Small intestine (tissue), 4 donors: ENCODE results near the gene EME1. TPM values are rescaled to one million over a fixed set of nuclear protein-coding genes. Genes with fewer than 3 reads are reported as not detected.

Experiments
- polyA plus RNA-seq, 4 donors: library from polyadenylated mRNA; stranded (reverse) in 3 of 4; unstranded in 1 of 4; fragments of 200-250 nt in 3 of 4; fragments of 120-200 nt in 1 of 4; gene quantifications; one replicate each; pipeline versions ENCODE4 v1.2.1 to v1.2.3, GENCODE V29; 2013
- donor health status: healthy with polysubstance abuse.
- donor health status: Bipolar disorder and iron deficiency.
- donor health status: healthy.

The EME1 gene
- polyA plus RNA-seq, 4 donors, result 2.5 to 4.3 TPM; not detected in 2

Other genes with a start within 250 kb of the EME1 start
- gene SAMD14, start 243.1 kb upstream of the EME1 start, polyA plus RNA-seq, result 1 to 10 TPM in 2 of 4 donors, under 1 TPM in 2; 0.54 to 2.9 (median 1.4) TPM
- gene PPP1R9B, start 222.6 kb upstream of the EME1 start, polyA plus RNA-seq, result 10 to 100 TPM; 14.1 to 31.8 (median 21.6) TPM
- 1 to 10 TPM in 2 of 4 donors, under 1 TPM in 1, not detected in 1; 0.96 to 6.2 (median 5.0) TPM for gene SGCA, start 207.2 kb upstream of the EME1 start, polyA plus RNA-seq
- gene COL1A1, start 171.6 kb upstream of the EME1 start, polyA plus RNA-seq, result 100 to 1,000 TPM in 1 of 4 donors, 10 to 100 TPM in 1, 1 to 10 TPM in 2; 2.2 to 320 (median 27.2) TPM
- 10 to 100 TPM; 29.1 to 91.1 (median 46.3) TPM for gene TMEM92, start 98.8 kb upstream of the EME1 start, polyA plus RNA-seq
- 10 to 100 TPM in 1 of 4 donors, 1 to 10 TPM in 3; 3.8 to 18.2 (median 6.7) TPM for gene XYLT2, start 27.1 kb upstream of the EME1 start, polyA plus RNA-seq
- gene MRPL27, start within 50 bp of the EME1 start, polyA plus RNA-seq, result 100 to 1,000 TPM in 3 of 4 donors, 10 to 100 TPM in 1; 70.9 to 247 (median 163) TPM
- gene LRRC59, start 24.3 kb downstream of the EME1 start, polyA plus RNA-seq, result 100 to 1,000 TPM in 1 of 4 donors, 10 to 100 TPM in 3; 51.0 to 108 (median 64.0) TPM
- gene ACSF2, start 53.0 kb downstream of the EME1 start, polyA plus RNA-seq, result 100 to 1,000 TPM in 3 of 4 donors, 10 to 100 TPM in 1; 13.5 to 259 (median 117) TPM
- 10 to 100 TPM in 1 of 4 donors, 1 to 10 TPM in 2, under 1 TPM in 1; 0.87 to 13.4 (median 5.8) TPM for gene CHAD, start 95.7 kb downstream of the EME1 start, polyA plus RNA-seq
- gene RSAD1, start 105.6 kb downstream of the EME1 start, polyA plus RNA-seq, result 10 to 100 TPM; 18.1 to 36.4 (median 19.5) TPM
- gene MYCBPAP, start 135.2 kb downstream of the EME1 start, polyA plus RNA-seq, result 1 to 10 TPM in 1 of 4 donors, under 1 TPM in 2, not detected in 1; 0.13 to 1.6 (median 0.45) TPM
- gene EPN3, start 159.5 kb downstream of the EME1 start, polyA plus RNA-seq, result 10 to 100 TPM in 2 of 4 donors, 1 to 10 TPM in 2; 5.4 to 28.1 (median 11.5) TPM
- gene SPATA20, start 173.9 kb downstream of the EME1 start, polyA plus RNA-seq, result 10 to 100 TPM in 3 of 4 donors, 1 to 10 TPM in 1; 7.0 to 67.0 (median 23.6) TPM
- gene CACNA1G, start 187.5 kb downstream of the EME1 start, polyA plus RNA-seq, result 1 to 10 TPM in 1 of 4 donors, under 1 TPM in 1, not detected in 2; 0.03 to 1.7 TPM